ENCODE measurements around the gene SETBP1. TPM values are rescaled to one million over a fixed set of nuclear protein-coding genes. Genes with fewer than 3 reads are reported as not detected.

SETBP1 gene
- total RNA-seq, 1 donor from 2014 or later: 42.0 TPM

- Mint-ChIP-seq H3K9me3 (peaks cover 13% of the 10 kb centered on the region), H3K36me3 (ENCODE audit: low read depth) (peaks cover 34% of the 10 kb centered on the region), H3K4me1 (ENCODE audit: low read depth) (peaks cover 11% of the 10 kb centered on the region), H3K4me3 (no peak overlapping the region), H3K27me3 (ENCODE audit: insufficient read depth) (peaks cover 13% of the 10 kb centered on the region), H3K27ac (no peak overlapping the region)
- intact Hi-C loops (cut with micrococcal nuclease): no loop called here
- DNase-seq (ENCODE audit: low spot score): no peak
These were observed 84.8 kb downstream of the SETBP1 start for GRCh38 chr18:44765456-44765855.

- Mint-ChIP-seq H3K4me1 (ENCODE audit: low read depth) (peaks cover 13% of the 10 kb centered on the region), H3K9me3 (peaks cover 13% of the 10 kb centered on the region), H3K4me3 (no peak overlapping the region), H3K27me3 (ENCODE audit: insufficient read depth) (peaks cover 13% of the 10 kb centered on the region), H3K27ac (no peak overlapping the region), H3K36me3 (ENCODE audit: low read depth) (peaks cover 36% of the 10 kb centered on the region)
- DNase-seq (ENCODE audit: low spot score): no peak
- intact Hi-C loops (cut with micrococcal nuclease): no loop called here
These were observed 85.8 kb downstream of the SETBP1 start for GRCh38 chr18:44766450-44766849.

GRCh38 chr18:44767807-44768206 is 87.1 kb downstream of the SETBP1 start:
- H3K27ac Mint-ChIP-seq: no peak overlapping the region
- H3K36me3 Mint-ChIP-seq (ENCODE audit: low read depth): peaks cover 29% of the 10 kb centered on the region
- no peak overlapping the region for H3K4me3 Mint-ChIP-seq
- H3K4me1 Mint-ChIP-seq (ENCODE audit: low read depth): peaks cover 14% of the 10 kb centered on the region
- intact Hi-C loops (cut with micrococcal nuclease): no loop called here
- DNase-seq (ENCODE audit: low spot score): no peak
- peaks cover 13% of the 10 kb centered on the region for H3K27me3 Mint-ChIP-seq (ENCODE audit: insufficient read depth)
- H3K9me3 Mint-ChIP-seq: peaks cover 8% of the 10 kb centered on the region

- no peak overlapping the region for H3K4me3 Mint-ChIP-seq
- H3K4me1 Mint-ChIP-seq (ENCODE audit: low read depth): peaks cover 33% of the 10 kb centered on the region
- H3K36me3 Mint-ChIP-seq (ENCODE audit: low read depth): peaks cover 25% of the 10 kb centered on the region
- H3K27me3 Mint-ChIP-seq (ENCODE audit: insufficient read depth): peaks cover 15% of the 10 kb centered on the region
- intact Hi-C loops (cut with micrococcal nuclease): no loop called here
- no peak for DNase-seq (ENCODE audit: low spot score)
- no peak overlapping the region for H3K27ac Mint-ChIP-seq
- H3K9me3 Mint-ChIP-seq: no peaks in the 10 kb centered on the region
These were observed 90.0 kb downstream of the SETBP1 start for GRCh38 chr18:44770641-44771040.

- H3K36me3 Mint-ChIP-seq (ENCODE audit: low read depth): peaks cover 25% of the 10 kb centered on the region
- no peaks in the 10 kb centered on the region for H3K9me3 Mint-ChIP-seq
- DNase-seq (ENCODE audit: low spot score): no peak
- H3K27me3 Mint-ChIP-seq (ENCODE audit: insufficient read depth): peaks cover 10% of the 10 kb centered on the region
- H3K4me1 Mint-ChIP-seq (ENCODE audit: low read depth): peaks cover 33% of the 10 kb centered on the region
- H3K4me3 Mint-ChIP-seq: no peak overlapping the region
- intact Hi-C loops (cut with micrococcal nuclease): no loop called here
- no peak overlapping the region for H3K27ac Mint-ChIP-seq
These were observed 90.9 kb downstream of the SETBP1 start for GRCh38 chr18:44771572-44771955.

DNA sequence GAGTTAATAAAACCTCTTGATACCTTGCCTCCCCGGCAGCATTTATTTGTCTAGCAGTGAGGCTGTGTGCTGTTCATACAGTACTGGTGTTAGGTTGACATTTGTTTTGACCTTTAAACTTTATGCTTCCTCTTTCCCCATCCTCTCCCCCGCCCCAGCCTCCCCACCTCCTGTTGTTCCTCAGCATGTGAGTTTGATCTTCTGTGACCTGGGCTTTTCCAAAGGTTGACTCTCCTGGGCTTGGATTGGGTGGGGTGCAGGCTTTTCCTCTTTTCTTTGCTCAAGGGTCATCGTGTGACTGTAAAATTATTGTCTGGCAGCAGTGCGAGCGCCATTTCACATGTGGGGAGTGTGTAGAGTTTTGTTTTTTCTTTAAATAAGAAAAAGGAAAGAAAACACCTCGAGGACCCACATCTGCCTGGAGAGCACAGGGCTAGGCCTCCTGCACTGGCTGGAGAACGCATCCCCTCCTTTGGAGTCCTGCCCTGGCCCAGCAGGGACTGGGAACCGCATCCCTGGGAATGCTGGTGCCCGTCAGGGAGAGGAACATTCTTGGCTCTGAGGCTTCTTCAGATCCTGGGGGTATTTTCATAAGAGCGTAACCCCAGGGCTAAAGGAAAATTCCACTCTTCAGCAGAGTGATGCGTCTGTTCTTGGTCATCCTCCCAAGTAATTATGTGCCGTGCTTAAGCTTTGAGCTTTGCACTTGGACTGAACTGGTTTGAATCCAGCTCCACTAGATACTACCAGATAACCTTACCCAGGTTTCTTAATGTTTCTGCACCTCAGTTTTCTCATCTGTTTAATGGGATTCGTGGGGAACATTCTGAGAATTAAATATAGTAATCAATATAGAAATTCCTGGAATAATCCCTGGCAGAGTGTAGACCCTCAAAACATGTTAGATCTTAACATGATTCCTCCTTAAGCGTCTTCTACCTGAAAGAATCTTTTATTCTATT is 91.5 kb downstream of the SETBP1 start:
- Mint-ChIP-seq H3K36me3 (ENCODE audit: low read depth) (peaks cover 25% of the 10 kb centered on the region), H3K27me3 (ENCODE audit: insufficient read depth) (peaks cover 8% of the 10 kb centered on the region), H3K9me3 (no peaks in the 10 kb centered on the region), H3K4me1 (ENCODE audit: low read depth) (peaks cover 33% of the 10 kb centered on the region), H3K27ac (no peak overlapping the region), H3K4me3 (no peak overlapping the region)
- no peak for DNase-seq (ENCODE audit: low spot score)
- intact Hi-C loops (cut with micrococcal nuclease): loop anchor here (2.0 kb wide), 1 partner anchor 27 kb away; no protein-coding TSS in a partner anchor

DNA sequence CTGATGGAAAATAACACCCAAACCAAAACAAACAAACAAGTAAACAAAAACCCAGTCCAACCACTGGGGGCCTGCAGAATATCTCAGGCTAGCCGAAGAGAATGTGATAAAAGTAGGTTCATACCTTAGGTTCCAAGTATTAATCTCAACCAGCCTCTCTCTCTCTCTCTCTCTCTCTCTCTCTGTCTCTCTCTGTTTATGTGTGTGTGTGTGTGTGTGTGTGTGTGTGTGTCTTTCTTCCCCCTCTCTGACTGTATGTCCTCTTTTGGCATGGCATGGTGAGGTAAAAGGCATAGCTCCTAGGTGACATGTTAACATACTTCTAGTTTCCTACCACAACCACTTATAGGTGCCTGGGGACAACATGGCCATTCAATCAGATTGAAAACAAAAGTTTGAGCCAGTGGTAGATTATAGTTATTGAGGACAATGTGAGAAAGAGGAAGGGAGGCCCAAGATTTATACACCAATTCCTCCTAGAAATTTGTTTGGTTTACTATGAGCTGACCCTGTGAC is 93.0 kb downstream of the SETBP1 start:
- peak overlapping the region; percentile 26 for H3K27ac Mint-ChIP-seq
- no peaks in the 10 kb centered on the region for H3K9me3 Mint-ChIP-seq
- peaks cover 30% of the 10 kb centered on the region for H3K36me3 Mint-ChIP-seq (ENCODE audit: low read depth)
- DNase-seq (ENCODE audit: low spot score): no peak
- no peak overlapping the region for H3K4me3 Mint-ChIP-seq
- intact Hi-C loops (cut with micrococcal nuclease): loop anchor here (2.0 kb wide), 1 partner anchor 25 kb away; no protein-coding TSS in a partner anchor
- H3K4me1 Mint-ChIP-seq (ENCODE audit: low read depth): peaks cover 47% of the 10 kb centered on the region
- peaks cover 11% of the 10 kb centered on the region for H3K27me3 Mint-ChIP-seq (ENCODE audit: insufficient read depth)

DNA sequence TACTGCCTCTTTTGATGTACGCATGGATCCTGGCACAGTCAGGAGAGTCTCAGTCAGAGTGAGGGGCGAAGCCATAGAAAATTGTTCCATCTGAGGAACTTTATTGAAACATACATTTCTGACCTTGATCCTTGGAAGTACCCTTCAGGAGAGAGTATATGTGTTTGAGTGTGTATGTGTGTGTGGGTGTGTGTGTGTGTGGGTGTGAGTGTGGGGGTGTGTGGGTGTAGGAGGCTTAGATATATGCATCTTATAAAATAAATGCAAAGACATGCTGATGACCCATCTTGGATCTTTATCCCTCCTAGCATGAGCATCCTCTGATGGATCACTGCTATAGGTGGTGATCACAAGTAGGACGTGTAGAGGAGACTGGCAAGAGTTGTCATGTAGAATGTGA is 93.5 kb downstream of the SETBP1 start:
- Mint-ChIP-seq H3K36me3 (ENCODE audit: low read depth) (peaks cover 29% of the 10 kb centered on the region), H3K27ac (no peak overlapping the region), H3K9me3 (no peaks in the 10 kb centered on the region), H3K4me1 (ENCODE audit: low read depth) (peaks cover 52% of the 10 kb centered on the region), H3K27me3 (ENCODE audit: insufficient read depth) (peaks cover 11% of the 10 kb centered on the region), H3K4me3 (no peak overlapping the region)
- intact Hi-C loops (cut with micrococcal nuclease): no loop called here
- no peak for DNase-seq (ENCODE audit: low spot score)

DNA sequence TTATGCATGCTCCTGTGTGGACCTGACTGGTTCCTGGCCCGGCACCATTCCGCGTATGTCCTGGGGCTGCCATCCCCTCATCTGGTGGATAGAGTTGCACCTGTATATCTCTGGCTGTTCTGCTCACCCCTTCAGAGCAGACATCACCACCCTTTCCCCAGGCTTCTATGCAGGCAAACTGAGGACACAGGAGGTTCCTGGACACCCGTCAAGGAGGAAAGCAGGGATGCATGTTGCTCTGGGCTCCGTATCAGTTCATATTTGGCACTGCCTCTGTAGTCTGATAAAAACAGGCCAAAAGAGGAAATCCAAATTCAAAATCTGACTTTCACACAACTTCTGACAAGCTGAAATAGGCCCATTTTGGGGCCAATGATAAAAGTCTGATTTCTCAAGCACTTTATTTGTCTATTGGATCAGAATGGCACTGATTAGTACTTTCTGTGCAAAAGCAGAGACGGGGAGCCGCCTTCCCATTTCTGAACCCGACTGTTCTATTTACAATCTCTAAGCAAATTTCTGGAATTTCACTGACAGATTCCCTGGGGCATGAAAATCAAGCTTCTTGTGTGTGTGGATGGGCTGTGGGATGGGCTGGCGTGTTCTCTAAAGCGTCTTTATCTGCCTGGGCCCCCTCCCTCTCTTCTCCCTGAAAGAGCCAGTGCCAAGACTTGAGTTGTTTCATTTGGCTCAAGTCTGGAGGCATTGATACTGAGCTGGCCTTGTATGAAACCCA is 96.9 kb downstream of the SETBP1 start:
- H3K4me1 Mint-ChIP-seq (ENCODE audit: low read depth): peaks cover 42% of the 10 kb centered on the region
- peaks cover 23% of the 10 kb centered on the region for H3K36me3 Mint-ChIP-seq (ENCODE audit: low read depth)
- intact Hi-C loops (cut with micrococcal nuclease): no loop called here
- no peak overlapping the region for H3K4me3 Mint-ChIP-seq
- DNase-seq (ENCODE audit: low spot score): no peak
- peaks cover 19% of the 10 kb centered on the region for H3K27me3 Mint-ChIP-seq (ENCODE audit: insufficient read depth)
- no peak overlapping the region for H3K27ac Mint-ChIP-seq
- H3K9me3 Mint-ChIP-seq: no peaks in the 10 kb centered on the region

- peaks cover 40% of the 10 kb centered on the region for H3K4me1 Mint-ChIP-seq (ENCODE audit: low read depth)
- intact Hi-C loops (cut with micrococcal nuclease): no loop called here
These were observed 98.1 kb downstream of the SETBP1 start for GRCh38 chr18:44778788-44779187.

DNA sequence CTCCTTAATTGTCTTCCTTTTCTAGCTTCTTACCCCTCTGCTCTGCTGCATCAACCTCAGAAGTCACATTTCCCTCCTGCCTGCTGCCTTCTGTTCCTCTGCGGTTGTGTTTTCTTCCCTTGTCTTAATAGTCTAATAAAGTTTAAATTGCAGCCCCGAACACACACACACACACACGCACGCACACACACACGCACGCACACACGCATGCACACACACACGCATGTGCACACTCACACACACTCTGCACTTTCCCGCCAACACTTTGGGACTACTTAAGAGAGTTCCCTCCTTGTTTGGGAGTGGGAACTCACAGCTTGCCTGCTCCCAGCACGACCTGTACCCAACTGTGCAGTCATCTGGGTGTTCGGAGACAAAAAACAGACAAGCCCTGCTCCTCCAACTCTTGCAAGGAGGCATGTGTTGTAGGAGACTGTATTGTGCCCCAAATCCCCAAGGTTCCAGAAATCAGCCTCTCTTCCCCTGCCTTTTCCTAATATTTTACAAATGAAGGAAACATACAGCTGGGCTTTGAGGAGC is 99.1 kb downstream of the SETBP1 start:
- Mint-ChIP-seq H3K27me3 (ENCODE audit: insufficient read depth) (peaks cover 20% of the 10 kb centered on the region), H3K4me3 (no peak overlapping the region), H3K27ac (no peak overlapping the region), H3K4me1 (ENCODE audit: low read depth) (peaks cover 29% of the 10 kb centered on the region), H3K36me3 (ENCODE audit: low read depth) (peaks cover 19% of the 10 kb centered on the region), H3K9me3 (no peaks in the 10 kb centered on the region)
- intact Hi-C loops (cut with micrococcal nuclease): no loop called here
- no peak for DNase-seq (ENCODE audit: low spot score)

More at GRCh38 chr18:44778788-44779187, 98.1 kb downstream of the SETBP1 start:
- no peak overlapping the region for H3K27ac Mint-ChIP-seq
- no peak overlapping the region for H3K4me3 Mint-ChIP-seq
- peaks cover 26% of the 10 kb centered on the region for H3K36me3 Mint-ChIP-seq (ENCODE audit: low read depth)
- no peak for DNase-seq (ENCODE audit: low spot score)
- H3K9me3 Mint-ChIP-seq: no peaks in the 10 kb centered on the region
- H3K27me3 Mint-ChIP-seq (ENCODE audit: insufficient read depth): peaks cover 25% of the 10 kb centered on the region

DNA sequence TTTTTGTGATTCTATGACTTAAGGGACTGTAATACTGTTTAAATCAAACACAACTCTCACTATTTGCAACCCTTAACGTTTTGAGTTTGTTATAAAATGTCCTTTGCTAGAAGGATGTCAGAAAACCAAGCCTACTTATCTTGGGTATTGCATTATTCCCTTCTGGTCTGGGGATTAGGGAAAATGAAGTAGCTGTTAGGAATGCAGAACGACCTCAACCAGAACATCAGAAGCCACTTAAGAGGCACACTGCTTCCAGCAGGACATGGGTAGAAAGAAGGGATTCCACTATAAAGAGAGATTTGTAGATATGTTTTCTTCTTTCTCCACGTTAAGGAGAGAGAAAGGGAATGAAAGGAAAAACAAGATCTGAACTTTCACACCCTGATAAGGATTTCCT is 101.2 kb downstream of the SETBP1 start:
- Mint-ChIP-seq H3K36me3 (ENCODE audit: low read depth) (peaks cover 24% of the 10 kb centered on the region), H3K4me1 (ENCODE audit: low read depth) (peaks cover 41% of the 10 kb centered on the region), H3K27ac (no peak overlapping the region), H3K4me3 (no peak overlapping the region), H3K9me3 (no peaks in the 10 kb centered on the region), H3K27me3 (ENCODE audit: insufficient read depth) (peaks cover 20% of the 10 kb centered on the region)
- no peak for DNase-seq (ENCODE audit: low spot score)
- intact Hi-C loops (cut with micrococcal nuclease): no loop called here

Data from activated T-helper 1 cell treated with anti-CD3 and anti-CD28 coated beads, Interleukin-12 subunit alpha, Interleukin-12 subunit beta, Interleukin-2, Interleukin-4 antibody, amounts not matched to agents 30 ng/mL and 10 ng/mL and 1 ng/mL, durations not matched to agents 14 hours and 24 hours and 36 hours (primary cell).